HG03045 (cell line): ENCODE results near the gene CNTN2.

Experiments
- ATAC-seq: cut with Tn5 transposase; IDR thresholded peaks from one replicate; pipeline ENCODE4 v1.9.1; 2021; ENCODE audit warnings: mild to moderate bottlenecking, moderate library complexity; ENCODE audit not compliant: unreplicated experiment

CNTN2 gene, protein sequence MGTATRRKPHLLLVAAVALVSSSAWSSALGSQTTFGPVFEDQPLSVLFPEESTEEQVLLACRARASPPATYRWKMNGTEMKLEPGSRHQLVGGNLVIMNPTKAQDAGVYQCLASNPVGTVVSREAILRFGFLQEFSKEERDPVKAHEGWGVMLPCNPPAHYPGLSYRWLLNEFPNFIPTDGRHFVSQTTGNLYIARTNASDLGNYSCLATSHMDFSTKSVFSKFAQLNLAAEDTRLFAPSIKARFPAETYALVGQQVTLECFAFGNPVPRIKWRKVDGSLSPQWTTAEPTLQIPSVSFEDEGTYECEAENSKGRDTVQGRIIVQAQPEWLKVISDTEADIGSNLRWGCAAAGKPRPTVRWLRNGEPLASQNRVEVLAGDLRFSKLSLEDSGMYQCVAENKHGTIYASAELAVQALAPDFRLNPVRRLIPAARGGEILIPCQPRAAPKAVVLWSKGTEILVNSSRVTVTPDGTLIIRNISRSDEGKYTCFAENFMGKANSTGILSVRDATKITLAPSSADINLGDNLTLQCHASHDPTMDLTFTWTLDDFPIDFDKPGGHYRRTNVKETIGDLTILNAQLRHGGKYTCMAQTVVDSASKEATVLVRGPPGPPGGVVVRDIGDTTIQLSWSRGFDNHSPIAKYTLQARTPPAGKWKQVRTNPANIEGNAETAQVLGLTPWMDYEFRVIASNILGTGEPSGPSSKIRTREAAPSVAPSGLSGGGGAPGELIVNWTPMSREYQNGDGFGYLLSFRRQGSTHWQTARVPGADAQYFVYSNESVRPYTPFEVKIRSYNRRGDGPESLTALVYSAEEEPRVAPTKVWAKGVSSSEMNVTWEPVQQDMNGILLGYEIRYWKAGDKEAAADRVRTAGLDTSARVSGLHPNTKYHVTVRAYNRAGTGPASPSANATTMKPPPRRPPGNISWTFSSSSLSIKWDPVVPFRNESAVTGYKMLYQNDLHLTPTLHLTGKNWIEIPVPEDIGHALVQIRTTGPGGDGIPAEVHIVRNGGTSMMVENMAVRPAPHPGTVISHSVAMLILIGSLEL

GRCh38 chr1:205042911-205043806, at the start of gene CNTN2:
Gene CNTN2, plus strand, starts transcription at chr1:205043212. Its CDS starts 9,974 bp downstream, at chr1:205053186.
- no peak for ATAC-seq

DNA sequence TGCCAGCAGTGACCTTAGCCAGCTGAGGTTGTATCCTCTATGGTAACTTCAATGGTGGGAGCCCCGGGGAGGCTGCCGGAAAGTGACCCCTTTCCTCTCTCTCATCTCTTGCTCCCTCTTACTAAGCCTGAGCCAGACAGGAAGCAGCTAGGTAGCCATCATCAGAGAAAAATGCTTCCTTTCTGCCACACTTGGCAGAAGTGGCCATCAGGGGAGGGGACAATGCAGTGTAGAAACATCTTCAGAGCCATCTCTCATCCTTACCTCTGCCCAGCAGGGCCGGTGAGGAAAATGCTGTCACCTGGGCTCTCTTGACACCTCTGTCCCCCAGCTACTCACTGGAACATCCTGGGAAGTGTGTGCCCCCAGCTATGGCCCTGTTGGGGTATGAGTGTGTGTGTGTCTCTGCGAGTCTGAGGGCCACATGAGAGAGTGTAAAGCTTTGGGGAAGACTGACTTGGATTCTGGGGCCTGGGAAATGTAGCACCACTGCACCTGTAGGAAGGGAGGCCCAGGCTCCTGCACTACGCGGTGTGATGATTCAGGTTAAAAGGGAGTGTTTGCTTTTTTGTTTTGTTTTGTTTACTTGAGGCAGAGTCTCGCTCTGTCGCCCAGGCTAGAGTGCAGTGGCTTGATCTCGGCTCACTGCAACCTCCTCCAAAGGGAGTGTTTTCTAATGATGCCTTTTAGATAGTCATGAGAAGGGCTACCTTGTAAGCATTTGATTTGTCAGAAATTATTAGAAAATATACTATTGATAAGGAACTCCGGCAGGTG, 48.7 kb upstream of the CNTN2 start:
- no peak for ATAC-seq

DNA sequence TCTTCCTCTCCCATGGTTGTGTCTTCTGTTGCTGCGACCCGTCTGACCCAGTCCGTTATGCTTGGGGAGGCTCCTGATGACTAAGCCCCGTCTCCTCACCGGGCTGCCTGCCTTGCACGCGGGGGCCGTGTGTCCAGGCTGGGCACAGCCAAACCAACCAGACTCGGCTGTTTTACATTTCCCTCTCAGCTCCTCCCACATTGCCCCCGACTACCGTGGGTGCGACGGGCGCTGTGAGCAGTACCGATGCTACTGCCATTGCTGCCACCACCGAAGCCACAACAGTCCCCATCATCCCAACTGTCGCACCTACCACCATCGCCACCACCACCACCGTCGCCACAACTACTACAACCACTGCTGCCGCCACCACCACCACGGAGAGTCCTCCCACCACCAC, 46.0 kb upstream of the CNTN2 start:
- no peak for ATAC-seq

DNA sequence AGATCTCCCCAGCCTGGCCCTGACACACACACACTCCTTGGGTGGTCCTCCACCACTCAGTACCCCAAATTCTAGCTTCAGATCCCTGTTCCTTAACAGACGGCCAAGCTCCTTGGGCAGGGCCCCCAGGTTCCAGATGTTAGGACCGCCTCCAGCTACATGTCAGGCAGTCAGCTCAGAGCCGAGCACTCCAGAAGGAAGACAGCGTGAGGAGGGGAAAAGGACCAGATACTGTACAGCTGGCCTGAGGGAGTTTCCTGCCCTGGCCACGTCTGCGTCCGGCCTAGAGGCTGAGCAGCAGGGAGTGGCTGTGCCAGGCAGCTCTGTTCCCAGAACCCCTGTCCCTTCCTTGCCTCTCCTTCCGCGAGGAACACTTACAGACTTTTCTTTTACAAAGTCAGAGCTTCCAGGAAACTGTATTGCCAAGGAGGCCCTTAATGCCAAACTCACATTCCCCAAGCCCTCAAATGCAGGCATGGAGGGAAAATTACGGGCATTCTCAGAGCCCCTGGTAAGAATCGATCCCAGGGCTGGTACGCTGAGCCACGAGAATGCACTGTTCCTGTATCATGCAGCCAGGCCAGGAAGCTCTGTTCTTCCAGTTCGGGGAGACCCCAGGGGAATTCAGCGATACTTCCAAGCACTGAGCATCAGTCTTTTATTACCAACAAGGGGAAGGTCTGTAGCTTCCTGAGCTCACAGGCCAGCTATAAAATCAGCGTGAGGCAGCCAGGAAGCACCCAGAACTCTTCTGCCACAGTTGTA, 45.2 kb upstream of the CNTN2 start:
- ATAC-seq: no peak

- no peak for ATAC-seq
Observed at GRCh38 chr1:205001162-205001561, 41.9 kb upstream of the CNTN2 start.

GRCh38 chr1:205002705-205003104, 40.3 kb upstream of the CNTN2 start:
- no peak for ATAC-seq

GRCh38 chr1:205003358-205004131, 39.5 kb upstream of the CNTN2 start:
- no peak for ATAC-seq

GRCh38 chr1:205004351-205004750, 38.7 kb upstream of the CNTN2 start:
- ATAC-seq: no peak

DNA sequence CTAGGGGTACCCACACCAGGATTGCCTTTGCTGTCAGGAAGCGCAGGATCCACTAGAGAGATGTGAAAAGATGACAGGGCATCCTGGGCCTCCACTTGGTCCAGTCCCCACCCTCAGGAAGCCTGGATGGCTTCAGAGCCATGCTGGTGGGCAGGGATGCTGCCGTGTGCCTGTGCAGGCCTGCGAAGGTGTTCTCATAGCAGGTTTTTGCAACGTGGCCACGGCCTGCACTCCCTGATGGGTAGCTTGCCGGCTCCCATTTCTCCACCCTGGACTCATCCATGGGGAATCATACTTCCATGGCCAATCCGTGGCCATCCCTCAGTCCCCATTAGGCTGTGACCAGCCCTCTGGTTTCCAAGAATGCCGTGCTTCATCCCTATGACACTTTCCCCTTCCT, 34.1 kb upstream of the CNTN2 start:
- ATAC-seq: no peak

DNA sequence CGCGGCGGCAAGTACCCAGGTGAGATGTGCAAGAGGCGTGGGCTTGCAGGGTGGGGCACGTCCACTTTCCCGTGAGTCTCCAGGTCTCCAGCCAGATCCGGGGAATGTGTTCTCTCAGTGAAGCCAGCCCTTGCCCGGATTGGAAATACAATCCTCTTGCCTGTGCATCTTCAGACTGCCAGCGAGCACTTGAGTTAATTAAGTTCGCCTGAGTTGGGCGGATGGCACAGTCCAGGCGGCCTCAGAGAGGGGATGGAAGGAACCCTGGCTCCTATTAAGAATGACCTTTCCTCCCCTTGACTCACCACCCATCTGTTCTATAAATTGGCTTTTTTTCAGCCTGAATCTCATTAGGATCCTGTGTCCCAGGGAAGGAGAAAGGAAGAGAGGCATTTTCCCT, 33.3 kb upstream of the CNTN2 start:
- ATAC-seq: no peak

DNA sequence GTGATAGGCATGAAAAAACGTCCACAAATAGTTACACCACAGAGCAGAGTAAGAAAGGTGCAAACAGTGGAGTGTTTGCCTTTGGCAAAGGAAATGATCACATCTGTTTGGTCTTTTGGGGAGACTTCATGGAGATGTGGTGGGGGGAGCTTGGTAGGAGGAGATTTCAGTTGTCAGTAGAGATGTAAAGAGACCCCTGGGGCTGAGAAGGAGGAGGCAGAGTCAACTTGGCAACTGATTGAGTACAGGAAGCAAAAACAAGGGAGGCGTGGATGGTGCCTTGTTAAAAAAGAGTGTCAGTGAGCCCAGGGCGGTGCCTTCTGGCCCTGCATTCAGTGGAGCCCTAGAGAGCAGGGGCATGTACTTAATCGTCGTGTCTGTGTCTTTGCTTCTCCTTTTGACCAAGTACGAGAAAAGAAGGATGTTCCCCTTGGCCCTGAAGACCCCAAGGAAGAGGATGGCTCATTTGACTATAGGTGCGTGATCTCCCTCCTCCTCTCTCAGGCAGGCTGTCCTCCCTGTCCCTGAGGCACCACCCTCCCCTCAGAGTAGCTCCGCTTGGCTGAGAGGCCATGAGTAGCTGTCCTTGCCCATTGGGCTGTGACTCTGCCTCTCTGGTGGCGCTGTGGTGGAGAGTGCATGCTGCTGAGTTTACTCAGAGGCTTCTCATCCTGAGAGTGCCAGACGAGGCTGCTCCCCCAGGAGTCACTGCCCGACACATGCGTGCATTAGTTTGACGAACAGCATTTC, 30.4 kb upstream of the CNTN2 start:
- ATAC-seq: no peak

DNA sequence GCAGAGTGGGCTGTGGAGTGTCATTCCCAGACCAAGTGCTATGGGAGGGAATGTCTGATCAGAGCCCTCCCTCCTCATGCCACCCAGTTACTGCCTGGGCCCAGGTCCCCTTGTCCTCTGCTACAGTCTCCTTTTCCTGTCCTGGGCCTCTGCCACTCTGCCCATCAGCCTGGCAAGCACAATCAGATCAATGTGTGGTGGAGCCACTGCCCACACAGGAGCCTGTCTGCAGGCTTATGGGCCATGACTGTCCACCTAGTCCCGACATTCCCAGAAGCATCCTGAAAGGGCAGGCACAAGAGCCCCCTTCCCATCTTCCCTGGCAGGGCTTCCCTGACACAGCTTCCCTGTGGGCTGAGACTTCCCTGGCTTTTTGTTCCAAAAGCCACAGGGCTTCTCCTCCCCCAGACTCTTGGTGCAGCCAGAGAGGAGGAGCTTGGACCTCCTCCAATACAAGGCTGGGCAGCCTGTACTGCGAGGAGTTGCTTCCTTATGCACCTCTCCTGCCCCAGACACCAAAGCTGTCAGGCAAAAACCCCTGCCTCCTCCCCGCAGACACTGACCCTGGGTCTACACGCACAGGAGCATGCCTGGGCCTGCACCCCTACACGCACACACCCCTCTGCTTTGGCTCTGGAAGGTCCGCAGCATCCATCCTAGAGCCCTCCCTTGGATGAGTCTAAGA, 29.2 kb upstream of the CNTN2 start:
- no peak for ATAC-seq

DNA sequence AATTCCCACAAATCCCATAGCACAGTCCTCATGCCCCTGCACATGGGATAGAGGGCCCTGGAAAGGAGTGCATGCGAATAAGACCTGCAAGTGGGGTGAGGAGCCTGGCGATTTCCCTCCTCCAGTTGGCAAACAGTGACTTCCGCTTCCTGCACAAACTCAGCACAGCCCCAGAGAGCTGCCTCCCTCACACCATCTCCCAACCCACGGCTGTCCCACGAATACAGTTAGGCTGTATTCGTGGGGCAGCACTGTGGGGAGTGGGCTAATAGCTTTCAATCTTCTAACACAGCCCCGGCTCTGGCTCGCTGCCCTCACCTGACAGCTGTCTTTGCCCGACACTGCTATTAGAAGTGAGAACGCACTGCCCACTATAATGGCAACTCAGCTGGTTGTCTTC, 28.2 kb upstream of the CNTN2 start:
- ATAC-seq: no peak

- ATAC-seq: no peak
Observed at GRCh38 chr1:205015241-205015640, 27.8 kb upstream of the CNTN2 start.

GRCh38 chr1:205016075-205016474, 26.9 kb upstream of the CNTN2 start:
- ATAC-seq: no peak

DNA sequence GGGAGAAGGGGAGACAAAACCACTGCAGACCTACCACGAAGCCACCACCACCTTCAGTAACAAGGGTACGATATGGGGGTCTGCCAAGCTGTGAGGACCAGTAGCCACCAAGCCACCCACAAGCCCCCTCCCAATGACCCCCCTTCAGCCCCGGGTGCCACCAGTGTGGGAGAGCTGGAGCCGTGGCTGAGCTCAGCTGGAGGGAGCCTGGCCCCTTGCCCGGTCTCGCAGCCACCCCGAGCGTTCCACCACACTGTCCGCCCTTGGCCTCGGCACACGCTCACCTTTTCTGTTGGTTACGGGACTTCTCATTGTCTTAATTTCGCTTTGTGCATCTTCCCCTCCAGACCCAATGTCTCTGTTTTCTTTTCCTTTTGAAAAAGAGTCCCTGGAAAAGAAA, 26.4 kb upstream of the CNTN2 start:
- ATAC-seq: no peak

DNA sequence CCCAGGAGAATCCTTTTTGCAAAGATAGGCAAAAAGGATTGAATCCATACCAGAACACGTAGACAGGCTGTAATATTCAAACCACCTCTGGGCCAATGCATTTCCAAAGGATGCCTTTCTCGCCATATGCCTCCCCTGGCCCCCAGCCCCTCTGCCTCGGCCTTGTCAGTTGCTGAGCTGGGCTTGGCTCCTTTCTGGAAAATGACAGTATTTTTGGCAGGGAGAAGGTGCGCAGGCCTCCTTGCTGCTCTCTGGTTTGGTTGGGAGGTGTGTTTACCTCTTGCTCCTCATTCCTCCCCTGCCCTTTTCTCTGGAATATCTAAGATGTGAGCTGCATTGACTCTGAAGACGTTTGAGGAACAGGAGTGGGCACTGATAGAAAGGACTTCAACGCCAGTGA, 26.0 kb upstream of the CNTN2 start:
- ATAC-seq: no peak
